Sigmoid colon (tissue), 7 donors: ENCODE measurements around the gene TMEM9. TPM values are rescaled to one million over a fixed set of nuclear protein-coding genes. Genes with fewer than 3 reads are reported as not detected.
A peak's percentile ranks its signal among the peaks of the same experiment; 100 is the strongest.

Experiments
- DNase-seq: peaks from one replicate; pipeline ENCODE4 v3.0.0-alpha.2; 2019
- H3K27ac ChIP-seq, 4 donors: fragments of 200-600 bp; sonication (generic); one replicate each; pipeline ENCODE4 v1.5.1; 2016 to 2019; ENCODE audit warnings: mild to moderate bottlenecking in 1 of 4
- H3K27me3 ChIP-seq, 3 donors: fragments of 200-600 bp; sonication (generic); one replicate each; pipeline ENCODE4 v1.5.1; 2019; ENCODE audit warnings: mild to moderate bottlenecking in 1 of 3
- H3K36me3 ChIP-seq, 4 donors: fragments of 200-600 bp; sonication (generic); one replicate each; pipeline ENCODE4 v1.5.1; 2016 to 2019
- H3K4me1 ChIP-seq, 4 donors: fragments of 200-600 bp; sonication (generic); one replicate each; pipeline ENCODE4 v1.5.1; 2017 to 2019
- H3K4me3 ChIP-seq, 4 donors: fragments of 200-600 bp; sonication (generic); one replicate each; pipeline ENCODE4 v1.5.1; 2017 to 2019; ENCODE audit warnings: mild to moderate bottlenecking in 2 of 4, moderate library complexity in 1 of 4
- H3K9me3 ChIP-seq, 4 donors: fragments of 200-600 bp in 3 of 4; sonication (generic) in 3 of 4; one replicate each; pipeline versions ENCODE4 v1.5.1 to v1.6.1; 2013 to 2019
- EP300 ChIP-seq, 4 donors: sonication (generic); formaldehyde crosslinking; IDR thresholded peaks; one replicate each; pipeline ENCODE4 v1.6.1; 2017; ENCODE audit warnings: antibody characterized with exemption in 4 of 4
- POLR2A ChIP-seq, 2 donors: fragments of 450-650 bp; IDR thresholded peaks; one replicate each; pipeline ENCODE4 v1.6.1; 2016; ENCODE audit warnings: antibody characterized with exemption in 2 of 2, mild to moderate bottlenecking in 2 of 2, moderate library complexity in 2 of 2
- POLR2AphosphoS5 ChIP-seq, 4 donors: sonication (generic); formaldehyde crosslinking; IDR thresholded peaks; one replicate each; pipeline ENCODE4 v1.6.1; 2017; ENCODE audit warnings: antibody characterized with exemption in 4 of 4
- WGBS, 2 donors: extraction: QIAGEN DNeasy Blood & Tissue Kit; methylation state at CpG; one replicate each; pipeline ENCODE4 v1.1.7; 2013; 5-methylcytosine and 5-hydroxymethylcytosine counted together
- intact Hi-C: fragments of 100-400 bp; cut with DNase I; formaldehyde crosslinking; loops from one replicate; pipeline ENCODE4 v1.15.1; 2023
- polyA plus RNA-seq, 3 donors: library from polyadenylated mRNA; stranded (reverse); fragments of 200-250 nt; gene quantifications; one replicate each; pipeline ENCODE4 v1.2.3, GENCODE V29; 2013
- total RNA-seq, 4 donors: library from RNA; depleted of rRNA; stranded (reverse); fragments of >200 nt; gene quantifications; one replicate each; pipeline ENCODE4 v1.1.0, GENCODE V29; 2016
- TF ChIP-seq, protein P1 (sequence below), 4 experiments: fragments of 450-650 bp in 3 of 4; fragments of 200-600 bp in 1 of 4; IDR thresholded peaks; one replicate each; pipeline ENCODE4 v1.5.1; 2016 to 2019; ENCODE audit warnings: antibody characterized with exemption in 4 of 4, mild to moderate bottlenecking in 3 of 4, moderate library complexity in 2 of 4
- donor health status: healthy with polysubstance abuse.
- donor health status: Bipolar disorder and iron deficiency.
- donor health status: healthy.

The TMEM9 gene
- total and polyA plus RNA-seq, 7 donors = 12.9 to 78.3 (median 56.2) TPM

DNA sequence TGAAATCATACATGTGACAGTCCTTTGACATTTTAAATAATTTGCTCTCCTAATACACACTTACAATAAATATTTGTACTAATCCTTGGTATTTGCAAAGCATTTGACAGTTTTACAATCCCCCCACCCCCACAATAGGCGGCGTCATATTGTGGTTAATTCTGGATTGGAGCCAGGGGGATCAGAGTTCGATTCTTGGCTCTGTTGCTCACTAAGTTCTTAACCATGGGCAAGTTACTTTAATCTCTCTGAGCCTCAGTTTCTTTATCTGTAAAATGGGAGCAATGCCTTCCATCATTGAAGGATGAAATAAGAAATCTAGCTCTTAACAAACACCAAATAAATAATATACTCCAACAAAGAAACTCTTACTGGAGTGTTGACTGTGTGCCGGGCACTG lies 65.9 kb downstream of the TMEM9 start:
- Histone ChIP-seq H3K4me1 (no peaks in the 10 kb centered on the region), H3K27me3 (no peaks in the 10 kb centered on the region), H3K9me3 (no peaks in the 10 kb centered on the region), H3K36me3 (no peaks in the 10 kb centered on the region), H3K4me3 (no peak overlapping the region), H3K27ac (no peak overlapping the region)
- intact Hi-C loops = no loop called here
- DNase-seq = no peak
- TF ChIP-seq POLR2A (IDR thresholded peaks at IDR 0.05) (no peak), POLR2AphosphoS5 (IDR thresholded peaks at IDR 0.05) (no peak), EP300 (IDR thresholded peaks at IDR 0.05) (no peak)
- TF ChIP-seq, protein P1, sequence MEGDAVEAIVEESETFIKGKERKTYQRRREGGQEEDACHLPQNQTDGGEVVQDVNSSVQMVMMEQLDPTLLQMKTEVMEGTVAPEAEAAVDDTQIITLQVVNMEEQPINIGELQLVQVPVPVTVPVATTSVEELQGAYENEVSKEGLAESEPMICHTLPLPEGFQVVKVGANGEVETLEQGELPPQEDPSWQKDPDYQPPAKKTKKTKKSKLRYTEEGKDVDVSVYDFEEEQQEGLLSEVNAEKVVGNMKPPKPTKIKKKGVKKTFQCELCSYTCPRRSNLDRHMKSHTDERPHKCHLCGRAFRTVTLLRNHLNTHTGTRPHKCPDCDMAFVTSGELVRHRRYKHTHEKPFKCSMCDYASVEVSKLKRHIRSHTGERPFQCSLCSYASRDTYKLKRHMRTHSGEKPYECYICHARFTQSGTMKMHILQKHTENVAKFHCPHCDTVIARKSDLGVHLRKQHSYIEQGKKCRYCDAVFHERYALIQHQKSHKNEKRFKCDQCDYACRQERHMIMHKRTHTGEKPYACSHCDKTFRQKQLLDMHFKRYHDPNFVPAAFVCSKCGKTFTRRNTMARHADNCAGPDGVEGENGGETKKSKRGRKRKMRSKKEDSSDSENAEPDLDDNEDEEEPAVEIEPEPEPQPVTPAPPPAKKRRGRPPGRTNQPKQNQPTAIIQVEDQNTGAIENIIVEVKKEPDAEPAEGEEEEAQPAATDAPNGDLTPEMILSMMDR (IDR thresholded peaks at IDR 0.05) = no peak
- WGBS, 2 donors = 27 to 54% methylated on average over 4 of the region's 4 CpGs

DNA sequence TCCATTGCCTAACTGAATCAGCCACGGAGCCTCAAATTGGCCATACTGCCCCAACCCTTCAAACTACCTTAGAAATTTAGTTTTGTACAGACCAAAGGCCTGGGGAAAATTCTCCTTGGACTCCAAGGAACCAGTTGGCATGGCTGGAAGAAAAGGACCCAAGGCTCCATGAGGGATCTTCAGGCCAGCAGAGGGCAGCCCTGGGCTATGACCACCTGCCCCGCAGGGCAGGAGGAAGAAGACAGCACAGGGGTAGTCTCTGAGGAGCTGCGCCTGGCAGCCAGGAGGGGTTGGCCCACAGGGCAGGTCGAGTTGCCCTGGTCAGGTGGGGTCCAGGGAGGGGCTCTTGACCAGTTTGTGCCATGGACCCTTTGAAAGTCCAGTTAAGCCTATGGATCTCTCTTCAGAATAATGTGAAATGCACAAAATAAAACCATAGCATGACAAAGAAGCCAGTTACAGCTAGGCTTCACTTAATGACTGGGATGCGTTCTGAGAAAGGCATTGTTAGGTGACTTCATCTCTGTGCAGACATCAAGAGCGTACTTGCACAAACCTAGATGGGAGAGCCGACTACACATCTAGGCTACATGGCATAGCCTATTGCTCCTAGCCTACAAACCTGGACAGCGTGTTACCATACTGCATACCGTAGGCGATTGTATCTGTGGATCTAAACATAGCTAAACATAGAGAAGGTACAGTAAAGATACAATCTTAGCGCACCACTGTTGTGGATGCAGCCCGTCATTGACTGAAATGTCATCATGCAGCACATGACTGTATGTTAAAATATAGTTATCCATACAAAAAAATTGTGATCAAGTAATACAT lies 68.2 kb downstream of the TMEM9 start:
- H3K27ac ChIP-seq = no peak overlapping the region
- 61 to 73% methylated on average over 12 of the region's 12 CpGs for WGBS, 2 donors
- no peaks in the 10 kb centered on the region for H3K4me1 ChIP-seq
- no peaks in the 10 kb centered on the region for H3K36me3 ChIP-seq
- no peaks in the 10 kb centered on the region for H3K9me3 ChIP-seq
- no peak for TF ChIP-seq EP300 (IDR thresholded peaks at IDR 0.05)
- TF ChIP-seq POLR2A (IDR thresholded peaks at IDR 0.05) = no peak
- TF ChIP-seq, protein P1 (IDR thresholded peaks at IDR 0.05) = peak in 2 of 4 experiments; percentile 16 to 46
- no peak overlapping the region for H3K4me3 ChIP-seq
- intact Hi-C loops = loop anchor here (2.0 kb wide), 1 partner anchor 29 kb away; no protein-coding TSS in a partner anchor
- no peaks in the 10 kb centered on the region for H3K27me3 ChIP-seq
- DNase-seq = no peak

Other genes starting within 250 kb of the TMEM9 start
- gene KIF21B, start 130.8 kb downstream of the TMEM9 start, total RNA-seq = under 1 TPM; 0.28 to 0.82 (median 0.76) TPM
- 10 to 100 TPM in 1 of 3 donors, 1 to 10 TPM in 1, under 1 TPM in 1; 0.60 to 18.4 (median 2.1) TPM for gene KIF21B, start 130.8 kb downstream of the TMEM9 start, polyA plus RNA-seq
- not detected for gene CACNA1S, start 42.0 kb downstream of the TMEM9 start, total RNA-seq
- gene CACNA1S, start 42.0 kb downstream of the TMEM9 start, polyA plus RNA-seq = under 1 TPM in 1 of 3 donors, not detected in 2; 0.01 TPM
- not detected for gene ASCL5, start 27.3 kb downstream of the TMEM9 start, total RNA-seq
- under 1 TPM in 1 of 3 donors, not detected in 2; 0.06 TPM for gene ASCL5, start 27.3 kb downstream of the TMEM9 start, polyA plus RNA-seq
- under 1 TPM in 2 of 4 donors, not detected in 2; 0.14 to 0.55 TPM for gene IGFN1, start 36.4 kb upstream of the TMEM9 start, total RNA-seq
- gene IGFN1, start 36.4 kb upstream of the TMEM9 start, polyA plus RNA-seq = under 1 TPM in 2 of 3 donors, not detected in 1; under 0.01 to 0.15 TPM
- gene PKP1, start 129.0 kb upstream of the TMEM9 start, total RNA-seq = under 1 TPM in 2 of 4 donors, not detected in 2; under 0.01 to 0.16 TPM
- gene PKP1, start 129.0 kb upstream of the TMEM9 start, polyA plus RNA-seq = under 1 TPM; under 0.01 to 0.60 (median 0.48) TPM
- under 1 TPM in 1 of 4 donors, not detected in 3; 0.81 TPM for gene TNNT2, start 223.2 kb upstream of the TMEM9 start, total RNA-seq
- gene TNNT2, start 223.2 kb upstream of the TMEM9 start, polyA plus RNA-seq = 10 to 100 TPM in 1 of 3 donors, 1 to 10 TPM in 2; 3.1 to 34.9 (median 4.8) TPM
- not detected for gene LAD1, start 244.8 kb upstream of the TMEM9 start, total RNA-seq
- 100 to 1,000 TPM in 2 of 3 donors, 10 to 100 TPM in 1; 63.7 to 151 (median 102) TPM for gene LAD1, start 244.8 kb upstream of the TMEM9 start, polyA plus RNA-seq